HG03196 (cell line): ENCODE data around the gene SHB.
"Not testable (repeated sequence)": the region's sequence is repeated elsewhere in the genome, so short reads cannot be mapped to it uniquely, and the experiment has no call there.

Source experiments
- ATAC-seq: cut with Tn5 transposase; IDR thresholded peaks from one replicate; pipeline ENCODE4 v1.9.1; 2021; ENCODE audit not compliant: unreplicated experiment

The SHB gene

DNA sequence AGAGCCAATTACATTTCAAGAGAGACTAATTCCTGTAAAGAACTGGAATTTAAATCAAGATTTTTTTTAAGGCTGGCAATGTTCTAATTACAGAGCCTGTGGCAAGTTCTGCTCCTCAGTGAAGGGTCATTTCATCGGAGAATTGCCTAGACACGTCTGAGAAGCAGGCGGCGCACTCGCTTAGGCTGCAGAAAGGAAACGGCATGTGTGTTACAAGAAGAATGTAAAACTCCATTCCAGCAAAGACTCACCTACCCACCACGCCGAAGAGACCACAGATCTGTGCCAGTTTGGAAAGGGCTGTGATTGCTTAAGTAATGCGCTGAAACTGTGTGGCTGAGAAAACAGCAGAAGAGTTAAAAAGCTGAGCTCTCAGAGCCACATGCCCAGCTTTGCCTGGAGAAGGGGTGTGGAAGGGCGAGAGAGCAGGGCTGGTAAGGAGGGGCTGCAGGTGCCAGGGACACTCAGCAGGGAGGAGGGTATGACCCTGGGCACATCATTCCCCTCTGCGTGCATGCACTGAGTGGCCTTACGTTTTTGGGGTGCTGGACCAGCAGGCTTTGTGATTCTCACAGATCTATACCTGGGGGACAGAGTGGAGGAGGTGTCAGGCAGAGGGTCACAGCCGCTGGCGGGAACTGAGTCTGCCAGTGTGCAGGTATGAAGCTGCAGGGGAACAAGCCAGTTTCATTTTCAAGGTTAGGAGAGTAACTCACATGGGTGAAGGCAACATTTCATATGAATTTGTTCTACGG is 147.3 kb downstream of the SHB start:
- no peak for ATAC-seq

DNA sequence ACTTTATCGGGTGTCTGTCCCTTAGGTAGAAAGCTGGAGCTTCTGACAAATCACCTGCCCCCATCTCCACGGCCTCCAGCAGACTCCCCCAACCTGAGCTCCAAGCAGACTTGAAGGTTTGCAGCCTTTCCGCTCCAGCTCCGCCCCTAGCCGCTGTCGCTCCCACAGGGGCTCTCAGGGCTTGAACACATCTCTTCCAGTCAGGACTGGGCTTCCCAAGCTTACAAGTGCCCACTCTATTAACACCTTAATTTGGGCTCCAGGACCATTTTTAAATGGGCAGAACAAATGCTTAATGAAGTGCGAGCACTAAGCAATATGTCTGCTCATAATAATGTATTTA is 147.9 kb downstream of the SHB start:
- ATAC-seq = no peak

DNA sequence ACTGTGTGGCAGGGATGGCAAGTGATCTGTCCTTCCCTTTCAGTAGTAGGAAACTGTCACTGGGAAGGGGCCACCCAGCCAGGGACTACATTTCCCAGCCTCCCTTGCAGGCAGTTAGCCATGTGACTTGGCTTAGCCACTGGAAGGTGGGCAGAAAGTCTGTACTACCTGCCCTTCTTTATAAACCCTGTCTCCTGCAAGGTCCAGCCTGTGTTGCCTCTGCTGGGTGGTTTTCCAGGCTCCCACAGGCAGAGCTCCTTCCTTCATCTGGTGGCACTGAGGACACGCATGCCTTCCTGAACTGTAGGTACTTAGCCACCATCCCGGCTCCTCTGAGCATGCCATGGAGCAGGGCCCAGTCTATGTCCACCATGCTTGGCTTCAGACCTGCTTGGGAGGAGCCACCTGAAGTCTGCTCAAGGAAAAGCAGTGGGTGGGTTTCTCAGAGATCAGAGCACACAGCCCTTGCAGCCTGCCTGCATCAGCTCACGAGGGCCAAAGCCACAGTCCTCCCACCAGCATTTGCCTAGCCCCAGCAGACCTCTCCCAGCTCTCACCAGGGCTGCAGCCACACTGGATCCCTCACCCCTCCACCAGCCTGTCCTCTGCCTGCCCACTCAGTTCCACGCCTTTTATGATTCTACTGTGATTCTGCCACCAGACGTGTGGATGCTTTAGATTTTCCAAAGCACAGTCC is 148.4 kb downstream of the SHB start:
- no peak for ATAC-seq

DNA sequence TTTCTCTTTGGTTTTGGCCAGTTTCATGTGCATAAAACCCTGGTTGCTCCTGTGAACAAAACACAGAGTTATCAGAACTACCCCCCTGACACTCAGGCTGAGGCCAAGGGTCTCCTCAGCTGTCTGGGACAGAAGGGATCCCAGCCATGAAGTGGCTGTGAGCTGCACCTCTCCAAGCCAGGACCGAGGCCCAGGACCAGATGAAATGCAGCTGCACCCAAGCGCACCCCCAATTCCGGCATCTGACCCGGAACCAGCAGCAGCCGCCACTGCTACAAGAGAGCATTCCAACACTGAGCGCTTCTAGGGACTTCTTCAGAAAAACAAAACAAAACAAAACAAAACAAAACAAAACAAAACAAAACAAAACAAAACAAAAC is 149.1 kb downstream of the SHB start:
- ATAC-seq = no peak

DNA sequence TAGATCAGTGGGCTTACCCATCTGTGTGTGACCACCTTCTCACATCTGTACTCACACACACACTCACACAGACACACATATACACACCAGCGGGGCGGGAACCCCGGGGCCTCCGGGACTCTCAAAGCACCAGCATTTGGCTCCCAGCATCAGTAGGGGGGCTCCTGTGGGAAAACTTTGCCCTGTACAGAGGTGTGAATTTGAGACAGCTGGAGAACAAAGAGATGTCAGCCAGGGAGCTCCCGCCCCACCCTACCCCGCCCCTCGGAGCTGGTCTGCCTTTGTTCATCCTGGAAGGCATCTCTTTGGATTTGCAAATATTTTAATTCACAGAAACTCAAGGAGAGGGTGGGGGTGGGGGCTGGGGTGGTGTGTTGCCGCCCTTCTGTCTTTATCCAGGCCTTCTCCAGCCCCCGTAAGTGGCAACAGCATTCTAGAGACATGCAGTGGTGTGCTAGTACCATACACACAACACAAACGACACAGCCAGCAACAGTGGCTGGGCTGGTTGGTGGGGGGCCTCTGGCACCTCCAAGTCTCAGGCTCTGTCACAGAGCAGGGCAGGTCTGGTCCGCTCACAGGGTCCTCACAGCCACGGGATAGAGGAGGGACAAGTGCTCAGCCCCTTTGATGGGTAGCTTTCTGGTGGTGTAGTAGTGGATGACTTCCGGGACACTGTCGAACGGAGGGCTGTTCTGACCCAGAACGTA is 149.6 kb downstream of the SHB start:
- no peak for ATAC-seq

DNA sequence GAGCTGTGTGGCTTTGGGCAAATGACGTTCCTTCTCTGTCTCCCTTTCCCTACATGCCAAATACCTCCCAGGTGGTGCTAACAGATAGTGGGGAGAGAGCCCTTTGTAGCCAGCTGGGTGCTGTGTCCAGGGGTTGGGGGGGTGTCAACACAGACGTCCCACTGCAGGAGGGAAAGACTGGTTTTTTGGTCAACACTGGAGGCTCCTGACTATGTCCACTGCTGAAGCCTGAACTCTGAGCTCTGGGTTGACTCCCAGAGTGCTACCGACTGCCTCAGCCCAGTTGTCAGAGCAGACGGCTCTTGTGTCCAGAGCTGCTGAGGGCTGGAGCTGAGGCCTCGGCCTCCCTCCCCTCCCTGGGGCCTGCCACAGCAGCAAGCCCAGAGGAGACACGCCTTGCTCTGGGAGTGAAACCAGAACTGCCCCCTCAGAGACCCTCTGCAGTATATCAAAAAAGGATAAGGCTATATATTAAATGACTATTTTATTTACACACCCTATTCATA is 150.3 kb downstream of the SHB start:
- ATAC-seq = no peak

DNA sequence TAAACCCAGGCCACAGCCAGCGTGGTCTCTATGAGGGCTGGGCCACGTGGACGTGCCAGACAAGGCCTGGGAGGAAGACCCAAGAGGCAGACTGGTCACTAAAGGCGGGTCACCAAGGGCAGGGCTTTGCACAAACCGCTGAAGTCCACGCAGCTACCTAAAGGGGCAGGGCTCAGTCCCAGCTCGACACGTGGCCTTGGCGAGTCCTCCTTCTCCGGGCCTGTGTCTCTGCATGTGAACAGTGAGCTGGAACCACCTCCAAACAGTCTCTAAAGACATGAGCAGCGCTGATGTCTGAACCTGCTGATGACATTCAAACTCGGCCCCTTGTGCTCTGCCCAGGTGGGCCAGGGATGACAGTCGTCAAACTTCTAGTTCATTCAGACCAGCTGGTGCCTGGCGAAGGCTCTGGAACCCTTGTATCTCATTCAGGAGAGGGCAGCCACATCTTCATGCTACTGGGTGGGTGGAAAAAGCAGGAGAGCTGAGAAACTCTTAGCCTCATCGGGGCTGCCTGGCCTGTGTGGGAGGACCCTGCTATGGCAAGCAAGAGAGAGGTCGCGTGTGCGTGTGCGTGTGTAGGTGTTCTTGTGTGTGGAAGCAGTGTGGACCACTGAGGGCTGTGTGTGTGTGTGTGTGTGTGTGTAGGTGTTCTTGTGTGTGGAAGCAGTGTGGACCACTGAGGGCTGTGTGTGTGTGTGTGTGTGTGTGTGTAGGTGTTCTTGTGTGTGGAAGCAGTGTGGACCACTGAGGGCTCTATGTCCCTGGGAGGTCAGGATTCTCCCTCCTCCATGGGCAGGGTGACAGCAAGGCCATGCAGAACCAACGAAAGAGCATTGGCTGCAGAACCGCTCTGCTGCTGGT is 151.0 kb downstream of the SHB start:
- ATAC-seq = no peak

DNA sequence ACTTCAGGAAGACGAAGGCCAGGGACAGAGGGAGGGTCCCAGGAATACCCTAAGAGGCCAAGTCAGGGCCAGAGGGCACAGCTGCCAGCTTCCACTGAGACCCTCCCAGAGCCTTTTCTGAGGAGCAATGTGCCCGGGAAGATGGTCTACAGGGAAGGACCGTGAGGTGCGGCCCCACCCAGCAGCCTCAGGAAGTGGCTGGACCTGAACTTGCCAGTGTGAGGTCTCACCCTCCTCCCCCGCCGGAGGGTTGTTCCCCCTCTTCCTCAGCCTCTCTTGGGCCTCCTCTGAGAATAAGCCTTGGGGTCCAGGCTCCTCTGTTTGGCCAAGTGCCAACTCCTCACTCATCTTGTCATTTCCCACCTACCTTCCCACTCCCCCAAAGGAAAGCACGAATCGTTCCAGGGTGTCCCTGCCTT is 151.7 kb downstream of the SHB start:
- no peak for ATAC-seq

DNA sequence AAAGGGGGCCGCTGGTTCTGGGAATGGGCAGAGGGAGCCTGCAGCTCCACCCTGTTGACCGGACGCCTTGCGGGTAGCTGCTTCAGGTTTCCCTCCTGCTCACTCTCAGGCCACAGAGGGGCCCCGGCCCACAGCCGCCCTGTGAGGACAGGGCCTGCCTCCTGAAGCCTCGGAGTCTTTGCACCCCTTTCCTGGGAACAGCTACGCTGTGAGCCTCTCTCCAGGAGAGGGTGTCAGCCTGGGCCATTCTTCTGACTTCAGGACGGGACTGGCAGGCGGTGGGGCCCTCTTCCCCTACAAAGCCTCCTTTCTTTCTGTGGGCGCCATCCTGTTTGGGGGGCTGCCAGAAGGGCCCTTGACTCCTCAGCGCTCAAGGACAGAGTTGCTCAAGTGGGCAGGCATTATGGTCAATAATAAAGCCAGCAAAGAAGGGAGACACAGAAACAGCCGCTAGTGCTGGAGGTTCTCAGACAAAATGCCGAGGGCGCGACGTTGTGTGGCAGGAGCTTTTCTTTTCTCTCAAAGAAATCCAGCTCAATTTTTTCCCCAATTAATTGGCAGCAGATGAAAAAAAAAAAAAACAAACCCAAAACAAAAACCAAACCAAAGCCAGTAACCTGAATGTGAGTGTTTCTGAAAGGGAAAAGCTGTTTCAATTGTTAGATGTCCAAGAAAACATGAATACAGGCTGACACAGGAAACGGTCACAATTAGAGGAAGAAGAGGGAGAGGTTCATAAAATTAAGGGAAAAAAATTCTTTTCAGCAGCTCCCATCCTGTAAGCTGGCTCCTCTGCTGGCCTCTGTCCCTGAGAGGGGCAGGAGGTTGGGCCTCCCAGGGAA is 152.3 kb downstream of the SHB start:
- ATAC-seq = no peak

DNA sequence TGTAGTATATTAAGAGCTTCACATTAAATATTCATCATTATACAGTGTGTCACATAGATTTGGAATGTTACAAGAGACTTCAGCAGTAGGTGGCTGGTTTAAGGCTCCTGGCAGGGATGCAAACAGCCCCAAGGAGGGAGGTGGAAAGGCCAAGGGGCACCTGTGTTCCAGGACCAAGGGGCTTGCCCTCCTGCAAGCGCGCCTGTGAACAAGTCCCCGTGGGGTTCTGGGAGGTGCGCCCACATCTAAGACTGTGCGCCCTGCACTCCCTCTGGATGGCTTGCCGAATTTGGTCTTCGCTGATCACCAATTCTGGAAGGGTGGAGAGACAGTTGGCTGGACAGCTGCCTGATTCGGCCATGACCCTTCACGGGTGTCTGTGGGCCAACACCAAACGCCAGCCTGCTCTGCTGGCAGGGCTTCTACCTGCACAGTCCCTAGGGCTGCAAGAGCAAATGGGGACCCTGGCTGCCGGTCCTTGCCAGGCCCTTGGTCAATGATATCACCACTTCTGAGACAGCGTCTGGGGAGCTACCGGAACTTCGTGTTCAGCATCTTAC is 153.0 kb downstream of the SHB start:
- ATAC-seq = no peak

DNA sequence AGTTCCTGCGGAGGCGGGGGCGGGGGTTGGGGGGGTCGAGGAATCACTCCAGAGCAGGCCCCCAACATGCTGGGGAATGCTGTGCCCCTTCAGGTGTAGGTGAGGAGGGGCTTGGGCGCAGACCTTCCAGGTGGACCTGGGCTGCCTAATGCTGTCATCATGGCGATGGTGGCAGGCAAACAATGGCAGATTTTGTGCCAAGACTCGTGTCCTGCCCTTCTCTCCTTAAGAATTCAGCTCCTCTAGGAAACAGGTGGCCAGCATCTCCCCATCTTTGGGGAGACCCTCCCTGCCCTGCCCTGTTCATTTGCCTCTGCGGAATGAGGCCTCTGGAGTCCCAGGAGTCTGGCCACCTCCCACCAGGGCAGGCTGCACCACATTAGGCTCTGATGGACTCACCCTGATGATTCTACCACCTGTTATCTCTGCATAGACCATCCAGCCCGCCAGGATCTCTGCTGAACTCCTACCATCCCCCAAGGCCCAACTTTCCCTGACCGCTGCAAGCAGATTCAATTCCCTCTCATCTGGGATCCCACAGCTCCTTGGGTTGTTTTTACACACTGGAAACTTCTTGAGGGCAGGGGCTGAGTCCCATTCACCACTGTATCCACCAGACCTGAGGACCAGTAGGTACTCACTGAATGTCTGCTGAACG is 154.2 kb downstream of the SHB start:
- ATAC-seq = no peak

DNA sequence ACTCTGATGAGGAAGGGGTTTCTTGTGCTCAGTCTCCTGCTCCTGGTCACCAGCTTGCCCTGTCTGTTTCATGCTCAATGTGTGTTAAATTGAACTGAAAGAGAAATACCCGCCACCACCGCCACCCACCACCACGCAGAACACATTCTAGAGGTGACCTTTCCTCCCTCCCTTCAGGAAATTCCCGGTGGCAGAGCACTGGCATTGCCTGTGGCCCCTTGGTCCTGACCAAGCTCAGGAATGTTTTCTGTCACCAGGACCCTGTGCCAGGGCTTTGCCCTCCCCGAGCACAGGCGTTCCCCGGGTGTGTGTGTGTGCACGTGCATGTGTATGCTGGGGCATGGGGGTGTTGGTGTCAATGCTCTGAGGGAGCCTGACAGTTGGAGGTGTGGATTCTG is 154.9 kb downstream of the SHB start:
- no peak for ATAC-seq

DNA sequence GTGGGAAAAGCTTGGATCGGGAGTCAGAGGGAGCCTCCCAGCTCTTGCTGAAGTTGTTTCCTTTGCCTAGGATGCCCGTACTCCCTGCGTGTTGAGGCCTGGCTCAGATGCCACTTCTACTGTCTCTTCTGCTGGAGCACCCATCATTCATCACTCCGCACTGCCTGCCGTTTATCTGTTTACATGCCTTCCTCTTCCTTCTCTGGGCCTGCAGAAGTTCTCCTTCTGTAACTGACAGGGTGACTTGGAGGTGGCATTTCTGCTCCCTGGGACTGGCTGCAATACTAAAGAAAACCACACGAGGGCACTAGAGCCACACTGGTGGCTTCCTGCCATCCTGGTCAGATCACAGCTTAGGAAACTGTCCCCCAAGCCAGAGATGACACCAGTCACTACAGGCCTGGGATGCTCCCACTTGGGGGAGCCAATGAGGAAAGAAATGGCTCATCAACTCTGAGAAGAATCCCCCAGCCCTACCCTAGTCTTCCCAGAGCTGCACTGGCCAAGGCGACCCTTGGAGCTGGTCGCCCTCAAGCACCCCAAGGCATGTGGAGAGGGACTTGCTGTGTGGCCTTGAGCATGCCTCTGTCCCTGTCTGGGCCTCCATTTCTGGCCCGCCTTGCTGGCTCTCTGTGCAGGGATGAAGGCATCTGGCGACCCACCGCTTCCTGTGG is 155.4 kb downstream of the SHB start:
- no peak for ATAC-seq

DNA sequence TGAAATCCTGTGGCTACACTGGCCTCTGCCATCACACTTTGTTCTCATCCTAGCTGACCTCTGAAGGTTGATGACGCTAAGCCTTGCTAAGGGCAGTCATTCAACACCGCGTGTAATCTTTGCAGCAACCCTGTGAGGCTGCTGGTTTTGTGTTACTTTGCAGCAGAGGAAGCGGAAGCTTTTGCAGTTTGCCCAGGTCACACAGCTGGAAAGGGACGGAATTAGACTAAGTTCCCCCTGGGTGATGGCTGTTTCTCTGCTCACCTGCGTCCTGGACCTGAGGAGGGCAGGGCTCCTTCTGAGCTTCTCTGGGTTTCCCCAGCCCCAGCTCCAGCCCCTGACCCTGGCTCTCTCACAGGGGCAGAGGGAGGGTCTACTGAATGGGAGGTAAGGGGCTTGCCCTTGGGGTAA is 157.8 kb downstream of the SHB start:
- ATAC-seq = no peak

DNA sequence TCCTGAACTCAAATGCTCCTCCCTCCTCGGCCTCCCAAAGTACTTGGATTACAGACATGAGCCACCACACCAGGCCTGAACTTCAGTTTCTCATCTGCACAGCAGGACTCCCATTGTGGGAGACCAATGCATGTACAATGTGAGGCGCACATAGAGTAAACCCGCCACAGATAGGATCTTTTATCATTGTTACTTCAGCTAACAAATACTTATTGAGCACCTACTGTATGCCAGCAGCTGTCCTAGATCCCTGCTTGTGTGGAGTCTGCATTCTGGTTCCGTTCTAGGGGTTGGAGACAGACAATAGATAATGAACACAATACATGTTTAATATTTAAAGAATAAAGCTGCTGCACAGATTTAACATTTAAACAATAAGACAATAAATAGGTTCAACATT is 158.8 kb downstream of the SHB start:
- no peak for ATAC-seq

DNA sequence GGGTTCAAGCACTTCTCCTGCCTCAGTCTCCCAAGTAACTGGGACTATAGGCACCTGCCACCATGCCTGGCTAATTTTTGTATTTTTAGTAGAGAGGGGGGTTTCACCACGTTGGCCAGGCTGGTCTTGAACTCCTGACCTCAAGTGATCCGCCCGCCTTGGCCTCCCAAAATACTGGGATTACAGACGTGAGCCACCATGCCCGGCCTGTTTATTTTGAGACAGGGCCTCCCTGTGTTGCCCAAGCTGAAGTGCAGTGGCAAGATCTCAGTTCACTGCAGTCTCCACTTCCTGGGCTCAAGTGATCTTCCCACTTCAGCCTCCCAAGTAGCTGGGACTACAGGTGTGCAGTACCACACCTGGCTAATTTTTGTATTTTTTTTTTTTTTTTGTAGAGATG is 159.2 kb downstream of the SHB start:
- ATAC-seq = not testable (repeated sequence)

DNA sequence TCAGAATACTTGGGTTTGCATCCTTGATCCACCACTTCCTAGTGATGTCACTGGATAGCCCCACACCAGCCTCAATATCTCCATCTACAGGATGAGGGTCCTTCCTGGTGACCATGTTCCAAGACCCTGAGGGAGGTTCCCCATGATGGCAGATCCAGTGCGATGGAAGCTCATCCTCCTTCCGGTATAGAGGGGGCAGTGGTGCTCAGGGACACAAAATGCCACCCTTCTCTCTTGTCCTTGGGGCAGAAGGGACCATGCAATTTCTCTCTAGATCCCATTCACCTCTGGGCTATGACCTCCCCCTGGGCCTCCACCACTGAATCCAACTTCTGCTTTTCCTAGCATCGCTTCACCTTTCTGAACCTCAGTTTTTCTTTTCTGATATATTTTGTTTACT is 159.7 kb downstream of the SHB start:
- no peak for ATAC-seq

DNA sequence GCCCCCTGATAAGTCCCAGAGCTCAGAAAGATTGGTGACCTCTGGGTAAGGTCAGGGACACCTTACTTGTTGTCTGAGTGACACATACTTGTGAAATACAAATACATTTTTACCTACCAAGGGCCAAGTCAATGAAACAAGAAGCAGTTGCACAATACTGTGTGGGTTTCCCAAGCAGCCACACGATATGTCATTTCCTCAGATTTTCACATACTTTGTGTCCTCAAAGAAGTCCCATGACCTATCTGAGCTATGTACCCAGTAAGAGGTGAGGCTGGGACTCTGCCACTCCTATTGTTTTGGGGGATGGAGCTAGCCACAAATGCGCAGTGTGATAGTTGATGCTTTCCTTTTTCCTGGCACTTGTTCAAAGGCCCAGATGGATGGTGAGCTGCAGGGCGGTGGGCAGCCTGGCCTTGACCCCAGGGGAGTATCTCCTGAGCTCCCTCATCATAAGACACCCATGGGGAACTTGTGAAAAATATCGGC is 160.3 kb downstream of the SHB start:
- ATAC-seq = no peak

DNA sequence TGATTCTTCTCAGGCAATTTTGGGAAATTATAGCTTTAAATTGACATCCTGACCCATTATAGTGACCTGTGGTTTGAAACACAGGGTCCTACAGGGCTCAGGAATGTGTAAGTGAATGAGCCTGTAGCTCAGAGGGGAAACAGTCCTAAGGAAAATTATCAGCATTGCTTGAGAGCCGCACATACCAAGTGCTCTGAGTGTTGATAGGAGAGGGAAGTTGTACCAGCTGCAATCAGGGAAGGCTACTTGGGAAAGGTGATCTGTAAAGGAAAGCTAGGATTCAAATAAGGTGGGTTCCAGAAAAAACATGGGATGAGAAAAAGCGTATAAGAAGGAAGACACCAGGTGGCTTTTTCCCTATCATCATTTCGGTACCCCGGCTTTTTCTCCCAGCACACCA is 160.7 kb downstream of the SHB start:
- ATAC-seq = no peak
